GM19324 (cell line): ENCODE data around the gene MAP7.
"Not testable (repeated sequence)": the region's sequence is repeated elsewhere in the genome, so short reads cannot be mapped to it uniquely, and the experiment has no call there.

Experiments used
- ATAC-seq: cut with Tn5 transposase; IDR thresholded peaks from one replicate; pipeline ENCODE4 v1.9.1; 2021; ENCODE audit warnings: mild to moderate bottlenecking, moderate library complexity; ENCODE audit not compliant: unreplicated experiment, low FRiP score

MAP7 gene

GRCh38 chr6:136550330-136551071, at the start of gene MAP7:
Gene MAP7 (minus strand): TSS chr6:136550422. CDS start chr6:136550408, 14 bp downstream.
- peak; percentile 85 for ATAC-seq

- no peak for ATAC-seq
These were observed 49.2 kb upstream of the MAP7 start for GRCh38 chr6:136599329-136600011.

GRCh38 chr6:136598048-136598447, 47.8 kb upstream of the MAP7 start:
- no peak for ATAC-seq

GRCh38 chr6:136594671-136595070, 44.4 kb upstream of the MAP7 start:
- no peak for ATAC-seq

- peak; percentile 86 for ATAC-seq
These were observed 43.7 kb upstream of the MAP7 start for GRCh38 chr6:136593748-136594490.

- no peak for ATAC-seq
These were observed 42.9 kb upstream of the MAP7 start for GRCh38 chr6:136592930-136593673.

- ATAC-seq, result no peak
These were observed 41.4 kb upstream of the MAP7 start for GRCh38 chr6:136591617-136592016.

- not testable (repeated sequence) for ATAC-seq
These were observed 40.6 kb upstream of the MAP7 start for GRCh38 chr6:136590846-136591245.

GRCh38 chr6:136587527-136587926, 37.3 kb upstream of the MAP7 start:
- no peak for ATAC-seq

GRCh38 chr6:136586295-136586694, 36.1 kb upstream of the MAP7 start:
- no peak for ATAC-seq

GRCh38 chr6:136585523-136585922, 35.3 kb upstream of the MAP7 start:
- not testable (repeated sequence) for ATAC-seq

- ATAC-seq, result not testable (repeated sequence)
These were observed 34.1 kb upstream of the MAP7 start for GRCh38 chr6:136584290-136584689.

GRCh38 chr6:136582711-136583471, 32.7 kb upstream of the MAP7 start:
- ATAC-seq, result no peak

GRCh38 chr6:136579800-136580199, 29.6 kb upstream of the MAP7 start:
- ATAC-seq, result no peak

- ATAC-seq, result no peak
These were observed 26.6 kb upstream of the MAP7 start for GRCh38 chr6:136576821-136577220.

- ATAC-seq, result no peak
These were observed 21.3 kb upstream of the MAP7 start for GRCh38 chr6:136571496-136571895.

GRCh38 chr6:136571065-136571464, 20.8 kb upstream of the MAP7 start:
- ATAC-seq, result no peak

- no peak for ATAC-seq
These were observed 17.9 kb upstream of the MAP7 start for GRCh38 chr6:136568129-136568528.

GRCh38 chr6:136567688-136568087, 17.5 kb upstream of the MAP7 start:
- no peak for ATAC-seq

- no peak for ATAC-seq
These were observed 16.6 kb upstream of the MAP7 start for GRCh38 chr6:136566851-136567250.
